GM12872 (cell line): ENCODE measurements around the gene LAMB3.

Source experiments
- CTCF ChIP-seq: IDR thresholded peaks from 3 replicates; pipeline ENCODE4 v1.5.1; 2011; ENCODE audit warnings: low read depth, mild to moderate bottlenecking, low read length, moderate library complexity; ENCODE audit not compliant: insufficient read depth

LAMB3 gene

DNA sequence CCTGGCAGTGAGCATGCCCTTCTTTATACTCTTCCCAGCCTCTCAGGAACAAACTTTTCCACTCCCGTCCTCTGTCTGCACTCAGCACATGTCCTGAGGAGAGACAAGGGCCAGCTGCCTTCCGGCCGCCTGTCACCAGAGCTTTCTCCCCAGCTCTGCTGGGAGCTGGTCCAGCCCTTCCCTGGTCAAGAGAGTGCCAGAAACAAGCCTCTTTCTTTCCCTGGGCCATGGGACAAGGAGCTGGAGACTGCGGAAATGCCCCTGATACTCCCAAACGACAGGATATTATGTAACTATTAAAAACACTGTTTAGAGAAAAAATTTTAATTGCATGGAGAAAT lies 10.4 kb downstream of the LAMB3 start:
- TF ChIP-seq CTCF = no peak

DNA sequence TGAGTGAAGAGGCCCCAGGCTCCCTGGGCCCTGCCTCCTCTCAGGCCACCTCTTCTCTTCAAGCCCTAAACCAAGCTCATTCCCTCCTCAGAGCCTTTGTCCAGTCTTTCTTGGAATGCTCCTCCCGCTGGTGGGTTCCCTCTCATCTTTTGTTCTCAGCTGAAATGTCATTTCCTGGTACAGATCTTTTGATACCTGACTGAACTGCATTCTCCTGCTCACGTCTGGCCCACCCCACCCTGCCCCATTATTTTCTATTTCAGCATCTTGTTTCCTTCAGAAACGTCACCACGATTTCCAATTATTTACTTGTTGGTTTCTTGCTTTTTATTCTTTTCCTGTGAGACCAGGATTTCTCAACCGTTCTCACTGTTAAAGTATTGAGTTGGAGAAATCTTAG lies 16.4 kb downstream of the LAMB3 start:
- no peak for TF ChIP-seq CTCF

GRCh38 chr1:209634005-209634737 lies 18.1 kb downstream of the LAMB3 start:
- TF ChIP-seq CTCF = no peak

GRCh38 chr1:209633335-209633997 lies 18.8 kb downstream of the LAMB3 start:
- no peak for TF ChIP-seq CTCF

- no peak for TF ChIP-seq CTCF
These were observed 21.6 kb downstream of the LAMB3 start for GRCh38 chr1:209630383-209631225.

DNA sequence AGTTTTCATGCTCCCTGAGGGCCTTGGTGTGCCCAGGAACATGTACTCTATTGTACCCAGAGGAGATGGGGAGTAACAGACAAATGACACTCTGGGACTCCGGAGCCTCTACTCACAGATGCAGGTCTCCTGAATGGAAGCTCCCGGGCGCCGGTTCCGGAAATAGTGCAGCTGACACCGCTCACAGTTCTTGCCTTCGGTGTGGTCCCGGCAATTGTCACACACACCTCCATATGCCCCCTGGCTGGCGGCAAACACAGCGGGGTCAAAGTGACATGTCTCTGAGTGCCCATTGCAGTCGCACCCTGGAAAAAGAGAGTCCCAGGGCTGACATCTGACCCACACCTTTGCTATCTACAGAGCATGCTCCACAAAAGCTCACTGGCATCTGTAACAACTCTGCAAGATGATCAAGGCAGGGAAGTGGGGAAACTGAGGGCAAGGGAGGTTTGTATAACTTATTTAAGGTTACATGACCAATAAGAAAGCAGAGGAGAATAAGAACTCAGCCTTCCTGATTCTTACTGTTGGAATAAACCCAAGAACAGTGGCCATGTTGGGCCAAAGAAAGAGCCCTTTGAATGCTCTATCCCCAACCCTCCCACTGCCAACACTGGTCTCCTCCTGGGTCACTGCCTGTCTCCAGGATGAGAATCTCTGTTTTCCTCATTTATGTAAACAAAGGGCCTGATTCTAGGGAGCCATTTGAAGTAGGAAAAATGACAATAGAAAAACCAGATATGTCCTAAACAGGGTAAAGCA lies 22.4 kb downstream of the LAMB3 start:
- no peak for TF ChIP-seq CTCF

GRCh38 chr1:209628618-209629299 lies 23.5 kb downstream of the LAMB3 start:
- TF ChIP-seq CTCF = no peak
